Tibial nerve (tissue), 3 donors: ENCODE measurements around the gene OXA1L.

Experiments
- POLR2A ChIP-seq, 2 donors: fragments of 450-650 bp; IDR thresholded peaks; one replicate each; pipeline ENCODE4 v1.6.1; 2017; ENCODE audit warnings: antibody characterized with exemption in 2 of 2, mild to moderate bottlenecking in 2 of 2, moderate library complexity in 2 of 2
- TF ChIP-seq, protein P1 (sequence below), 5 experiments: fragments of 200-600 bp in 3 of 5; fragments of 450-650 bp in 2 of 5; sonication (generic) in 3 of 5; IDR thresholded peaks; one replicate each; pipeline ENCODE4 v1.5.1; 2016 to 2019; ENCODE audit warnings: antibody characterized with exemption in 5 of 5, mild to moderate bottlenecking in 3 of 5, moderate library complexity in 2 of 5

DNA sequence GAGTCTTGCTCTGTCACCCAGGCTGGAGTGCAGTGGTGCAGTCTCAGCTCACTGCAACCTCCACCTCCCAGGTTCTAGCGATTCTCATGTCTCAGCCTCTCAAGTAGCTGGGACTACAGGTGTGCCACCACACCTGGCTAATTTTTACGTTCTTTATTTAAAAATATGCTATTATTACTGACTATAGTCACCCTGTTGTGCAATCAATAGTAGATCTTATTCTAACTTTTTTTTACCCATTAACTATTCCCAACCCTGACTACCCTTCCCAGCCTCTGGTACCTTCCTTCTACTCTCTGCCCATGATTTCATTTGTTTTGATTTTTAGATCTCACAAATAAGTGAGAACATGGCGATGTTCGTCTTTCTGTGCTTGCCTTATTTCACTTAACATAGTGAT, 2.5 kb downstream of the OXA1L start:
- TF ChIP-seq, protein P1, sequence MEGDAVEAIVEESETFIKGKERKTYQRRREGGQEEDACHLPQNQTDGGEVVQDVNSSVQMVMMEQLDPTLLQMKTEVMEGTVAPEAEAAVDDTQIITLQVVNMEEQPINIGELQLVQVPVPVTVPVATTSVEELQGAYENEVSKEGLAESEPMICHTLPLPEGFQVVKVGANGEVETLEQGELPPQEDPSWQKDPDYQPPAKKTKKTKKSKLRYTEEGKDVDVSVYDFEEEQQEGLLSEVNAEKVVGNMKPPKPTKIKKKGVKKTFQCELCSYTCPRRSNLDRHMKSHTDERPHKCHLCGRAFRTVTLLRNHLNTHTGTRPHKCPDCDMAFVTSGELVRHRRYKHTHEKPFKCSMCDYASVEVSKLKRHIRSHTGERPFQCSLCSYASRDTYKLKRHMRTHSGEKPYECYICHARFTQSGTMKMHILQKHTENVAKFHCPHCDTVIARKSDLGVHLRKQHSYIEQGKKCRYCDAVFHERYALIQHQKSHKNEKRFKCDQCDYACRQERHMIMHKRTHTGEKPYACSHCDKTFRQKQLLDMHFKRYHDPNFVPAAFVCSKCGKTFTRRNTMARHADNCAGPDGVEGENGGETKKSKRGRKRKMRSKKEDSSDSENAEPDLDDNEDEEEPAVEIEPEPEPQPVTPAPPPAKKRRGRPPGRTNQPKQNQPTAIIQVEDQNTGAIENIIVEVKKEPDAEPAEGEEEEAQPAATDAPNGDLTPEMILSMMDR (IDR thresholded peaks at IDR 0.05) = no peak
- no peak for TF ChIP-seq POLR2A (IDR thresholded peaks at IDR 0.05)
